ENCODE measurements around the gene DLG5. TPM values are rescaled to one million over a fixed set of nuclear protein-coding genes. Genes with fewer than 3 reads are reported as not detected.

Gene DLG5
- total and polyA plus RNA-seq, 4 donors = 1.2 to 7.1 (median 4.6) TPM

DNA sequence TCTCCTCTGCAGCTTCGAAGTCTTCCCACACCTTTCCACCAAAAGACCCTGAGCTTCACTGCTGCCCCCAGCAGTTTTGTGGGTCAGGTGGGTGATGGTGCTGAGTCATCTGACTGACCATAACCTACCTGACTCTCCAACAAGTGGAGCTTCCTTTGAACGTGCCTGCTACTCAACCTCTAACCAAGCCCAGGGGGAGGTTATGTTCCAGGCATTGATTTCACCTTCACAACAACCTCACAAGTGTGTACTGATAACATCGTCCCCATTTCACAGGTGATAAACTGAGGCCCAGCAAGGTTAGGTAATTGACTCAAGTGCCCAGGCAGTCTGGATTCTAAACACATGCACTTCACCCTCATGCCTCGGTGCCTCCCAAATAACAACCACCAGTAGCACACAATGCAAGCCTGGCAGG, 66.7 kb downstream of the DLG5 start:
- Histone ChIP-seq H3K9ac (ENCODE audit: low read depth in 1 of 2, low read length in 2 of 2) (no peak overlapping the region), H3K36me3 (ENCODE audit: control insufficient read depth in 4 of 4, insufficient read depth in 3 of 4, low read depth in 1 of 4, low read length in 3 of 4) (no peaks in the 10 kb centered on the region), H3K4me3 (ENCODE audit: low read depth in 1 of 3, low read length in 3 of 3) (no peak overlapping the region), H3K9me3 (ENCODE audit: control insufficient read depth in 4 of 4, low read length in 3 of 4) (no peaks in the 10 kb centered on the region), H3K27me3 (ENCODE audit: control insufficient read depth in 4 of 4, insufficient read depth in 4 of 4, low read length in 3 of 4) (no peaks in the 10 kb centered on the region), H3K4me1 (ENCODE audit: control insufficient read depth in 4 of 4, insufficient read depth in 4 of 4, low read length in 3 of 4) (peaks cover 0 to 1% (median 0%) of the 10 kb centered on the region in 4 donors), H3K27ac (ENCODE audit: low read depth in 1 of 2, low read length in 2 of 2) (no peak overlapping the region)
- no peak for DNase-seq (ENCODE audit: low spot score)
- WGBS = 84% methylated on average over 4 of the region's 4 CpGs
- TF ChIP-seq RAD21 (IDR thresholded peaks at IDR 0.05) (no peak), YY1 (IDR thresholded peaks at IDR 0.05) (no peak), NR2F2 (IDR thresholded peaks at IDR 0.05) (no peak), FOXA1 (IDR thresholded peaks at IDR 0.05) (no peak), TAF1 (conservative IDR thresholded peaks at IDR 0.05) (no peak)
- TF ChIP-seq, protein P1, sequence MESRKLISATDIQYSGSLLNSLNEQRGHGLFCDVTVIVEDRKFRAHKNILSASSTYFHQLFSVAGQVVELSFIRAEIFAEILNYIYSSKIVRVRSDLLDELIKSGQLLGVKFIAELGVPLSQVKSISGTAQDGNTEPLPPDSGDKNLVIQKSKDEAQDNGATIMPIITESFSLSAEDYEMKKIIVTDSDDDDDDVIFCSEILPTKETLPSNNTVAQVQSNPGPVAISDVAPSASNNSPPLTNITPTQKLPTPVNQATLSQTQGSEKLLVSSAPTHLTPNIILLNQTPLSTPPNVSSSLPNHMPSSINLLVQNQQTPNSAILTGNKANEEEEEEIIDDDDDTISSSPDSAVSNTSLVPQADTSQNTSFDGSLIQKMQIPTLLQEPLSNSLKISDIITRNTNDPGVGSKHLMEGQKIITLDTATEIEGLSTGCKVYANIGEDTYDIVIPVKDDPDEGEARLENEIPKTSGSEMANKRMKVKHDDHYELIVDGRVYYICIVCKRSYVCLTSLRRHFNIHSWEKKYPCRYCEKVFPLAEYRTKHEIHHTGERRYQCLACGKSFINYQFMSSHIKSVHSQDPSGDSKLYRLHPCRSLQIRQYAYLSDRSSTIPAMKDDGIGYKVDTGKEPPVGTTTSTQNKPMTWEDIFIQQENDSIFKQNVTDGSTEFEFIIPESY (IDR thresholded peaks at IDR 0.05) = no peak
- TF ChIP-seq, protein P2, sequence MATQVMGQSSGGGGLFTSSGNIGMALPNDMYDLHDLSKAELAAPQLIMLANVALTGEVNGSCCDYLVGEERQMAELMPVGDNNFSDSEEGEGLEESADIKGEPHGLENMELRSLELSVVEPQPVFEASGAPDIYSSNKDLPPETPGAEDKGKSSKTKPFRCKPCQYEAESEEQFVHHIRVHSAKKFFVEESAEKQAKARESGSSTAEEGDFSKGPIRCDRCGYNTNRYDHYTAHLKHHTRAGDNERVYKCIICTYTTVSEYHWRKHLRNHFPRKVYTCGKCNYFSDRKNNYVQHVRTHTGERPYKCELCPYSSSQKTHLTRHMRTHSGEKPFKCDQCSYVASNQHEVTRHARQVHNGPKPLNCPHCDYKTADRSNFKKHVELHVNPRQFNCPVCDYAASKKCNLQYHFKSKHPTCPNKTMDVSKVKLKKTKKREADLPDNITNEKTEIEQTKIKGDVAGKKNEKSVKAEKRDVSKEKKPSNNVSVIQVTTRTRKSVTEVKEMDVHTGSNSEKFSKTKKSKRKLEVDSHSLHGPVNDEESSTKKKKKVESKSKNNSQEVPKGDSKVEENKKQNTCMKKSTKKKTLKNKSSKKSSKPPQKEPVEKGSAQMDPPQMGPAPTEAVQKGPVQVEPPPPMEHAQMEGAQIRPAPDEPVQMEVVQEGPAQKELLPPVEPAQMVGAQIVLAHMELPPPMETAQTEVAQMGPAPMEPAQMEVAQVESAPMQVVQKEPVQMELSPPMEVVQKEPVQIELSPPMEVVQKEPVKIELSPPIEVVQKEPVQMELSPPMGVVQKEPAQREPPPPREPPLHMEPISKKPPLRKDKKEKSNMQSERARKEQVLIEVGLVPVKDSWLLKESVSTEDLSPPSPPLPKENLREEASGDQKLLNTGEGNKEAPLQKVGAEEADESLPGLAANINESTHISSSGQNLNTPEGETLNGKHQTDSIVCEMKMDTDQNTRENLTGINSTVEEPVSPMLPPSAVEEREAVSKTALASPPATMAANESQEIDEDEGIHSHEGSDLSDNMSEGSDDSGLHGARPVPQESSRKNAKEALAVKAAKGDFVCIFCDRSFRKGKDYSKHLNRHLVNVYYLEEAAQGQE (IDR thresholded peaks at IDR 0.05) = no peak
- TF ChIP-seq, protein P3, sequence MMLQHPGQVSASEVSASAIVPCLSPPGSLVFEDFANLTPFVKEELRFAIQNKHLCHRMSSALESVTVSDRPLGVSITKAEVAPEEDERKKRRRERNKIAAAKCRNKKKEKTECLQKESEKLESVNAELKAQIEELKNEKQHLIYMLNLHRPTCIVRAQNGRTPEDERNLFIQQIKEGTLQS (IDR thresholded peaks at IDR 0.05) = no peak
- TF ChIP-seq, protein P4, sequence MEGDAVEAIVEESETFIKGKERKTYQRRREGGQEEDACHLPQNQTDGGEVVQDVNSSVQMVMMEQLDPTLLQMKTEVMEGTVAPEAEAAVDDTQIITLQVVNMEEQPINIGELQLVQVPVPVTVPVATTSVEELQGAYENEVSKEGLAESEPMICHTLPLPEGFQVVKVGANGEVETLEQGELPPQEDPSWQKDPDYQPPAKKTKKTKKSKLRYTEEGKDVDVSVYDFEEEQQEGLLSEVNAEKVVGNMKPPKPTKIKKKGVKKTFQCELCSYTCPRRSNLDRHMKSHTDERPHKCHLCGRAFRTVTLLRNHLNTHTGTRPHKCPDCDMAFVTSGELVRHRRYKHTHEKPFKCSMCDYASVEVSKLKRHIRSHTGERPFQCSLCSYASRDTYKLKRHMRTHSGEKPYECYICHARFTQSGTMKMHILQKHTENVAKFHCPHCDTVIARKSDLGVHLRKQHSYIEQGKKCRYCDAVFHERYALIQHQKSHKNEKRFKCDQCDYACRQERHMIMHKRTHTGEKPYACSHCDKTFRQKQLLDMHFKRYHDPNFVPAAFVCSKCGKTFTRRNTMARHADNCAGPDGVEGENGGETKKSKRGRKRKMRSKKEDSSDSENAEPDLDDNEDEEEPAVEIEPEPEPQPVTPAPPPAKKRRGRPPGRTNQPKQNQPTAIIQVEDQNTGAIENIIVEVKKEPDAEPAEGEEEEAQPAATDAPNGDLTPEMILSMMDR (IDR thresholded peaks at IDR 0.05; ENCODE audit: low read depth, low read length, missing input control) = no peak

DNA sequence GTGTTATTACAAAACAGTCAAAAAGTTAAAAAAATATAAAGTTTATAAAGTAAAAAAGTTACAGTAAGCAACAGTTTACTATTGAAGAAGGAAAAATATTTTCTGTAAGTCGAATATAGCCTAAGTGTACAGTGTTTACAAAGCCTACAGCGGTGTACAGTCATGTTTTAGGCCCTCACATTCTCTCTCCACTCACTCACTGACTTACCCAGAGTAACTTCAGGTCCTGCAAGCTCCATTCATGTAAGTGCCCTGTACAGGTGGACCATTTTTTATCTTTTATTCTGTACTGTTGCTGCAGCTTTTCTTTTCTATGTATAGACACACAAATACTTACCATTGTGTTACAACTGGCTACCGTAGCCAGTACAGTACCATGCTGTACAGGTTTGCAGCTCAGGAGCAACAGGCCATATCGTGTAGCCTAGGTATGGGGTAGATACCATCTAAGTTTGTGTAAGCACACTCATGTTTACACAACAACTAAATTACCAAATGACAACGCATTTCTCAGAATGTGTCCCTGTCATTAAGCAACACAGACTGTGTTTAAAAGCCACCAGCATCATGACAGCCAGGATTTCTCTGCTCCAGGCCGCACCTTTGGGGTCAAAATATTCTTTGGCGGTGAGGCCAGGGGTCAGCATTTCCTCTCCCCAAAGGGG, 67.2 kb downstream of the DLG5 start:
- Histone ChIP-seq H3K36me3 (ENCODE audit: control insufficient read depth in 4 of 4, insufficient read depth in 3 of 4, low read depth in 1 of 4, low read length in 3 of 4) (no peaks in the 10 kb centered on the region), H3K4me1 (ENCODE audit: control insufficient read depth in 4 of 4, insufficient read depth in 4 of 4, low read length in 3 of 4) (peaks cover 0 to 1% (median 0%) of the 10 kb centered on the region in 4 donors), H3K27ac (ENCODE audit: low read depth in 1 of 2, low read length in 2 of 2) (no peak overlapping the region), H3K9me3 (ENCODE audit: control insufficient read depth in 4 of 4, low read length in 3 of 4) (no peaks in the 10 kb centered on the region), H3K4me3 (ENCODE audit: low read depth in 1 of 3, low read length in 3 of 3) (no peak overlapping the region), H3K27me3 (ENCODE audit: control insufficient read depth in 4 of 4, insufficient read depth in 4 of 4, low read length in 3 of 4) (no peaks in the 10 kb centered on the region), H3K9ac (ENCODE audit: low read depth in 1 of 2, low read length in 2 of 2) (no peak overlapping the region)
- TF ChIP-seq, protein P5, sequence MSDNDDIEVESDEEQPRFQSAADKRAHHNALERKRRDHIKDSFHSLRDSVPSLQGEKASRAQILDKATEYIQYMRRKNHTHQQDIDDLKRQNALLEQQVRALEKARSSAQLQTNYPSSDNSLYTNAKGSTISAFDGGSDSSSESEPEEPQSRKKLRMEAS (IDR thresholded peaks at IDR 0.05) = no peak
- no peak for TF ChIP-seq GABPA (IDR thresholded peaks at IDR 0.05 in 1 of 2, conservative IDR thresholded peaks at IDR 0.05 in 1 of 2)
- TF ChIP-seq RXRA (IDR thresholded peaks at IDR 0.05) = no peak
- TF ChIP-seq, protein P3 (IDR thresholded peaks at IDR 0.05) = no peak
- TF ChIP-seq, protein P1 (IDR thresholded peaks at IDR 0.05) = no peak
- TF ChIP-seq FOXA1 (IDR thresholded peaks at IDR 0.05) = no peak
- no peak for TF ChIP-seq JUND (IDR thresholded peaks at IDR 0.05)
- no peak for TF ChIP-seq FOXA2 (IDR thresholded peaks at IDR 0.05)
- TF ChIP-seq NR2F2 (IDR thresholded peaks at IDR 0.05) = no peak
- TF ChIP-seq YY1 (IDR thresholded peaks at IDR 0.05) = no peak
- TF ChIP-seq HNF4G (IDR thresholded peaks at IDR 0.05) = no peak
- no peak for TF ChIP-seq TAF1 (conservative IDR thresholded peaks at IDR 0.05)
- WGBS = 78% methylated on average over 7 of the region's 7 CpGs
- no peak for DNase-seq (ENCODE audit: low spot score)
